DND-41 (cell line): Measurements from ENCODE around the gene PPM1M.

ENCODE experiments used
- CTCF ChIP-seq: IDR thresholded peaks from 2 replicates; pipeline ENCODE4 v1.5.1; 2012; ENCODE audit warnings: borderline replicate concordance, low read length, moderate library complexity, mild to moderate bottlenecking; ENCODE audit not compliant: poor library complexity, severe bottlenecking; ENCODE audit errors: extremely low read depth
- EZH2 ChIP-seq: IDR thresholded peaks from 3 replicates; pipeline ENCODE4 v1.6.1; 2012; ENCODE audit warnings: borderline replicate concordance, low read depth, mild to moderate bottlenecking, moderate library complexity, low read length, inconsistent platforms; ENCODE audit not compliant: severe bottlenecking

DNA sequence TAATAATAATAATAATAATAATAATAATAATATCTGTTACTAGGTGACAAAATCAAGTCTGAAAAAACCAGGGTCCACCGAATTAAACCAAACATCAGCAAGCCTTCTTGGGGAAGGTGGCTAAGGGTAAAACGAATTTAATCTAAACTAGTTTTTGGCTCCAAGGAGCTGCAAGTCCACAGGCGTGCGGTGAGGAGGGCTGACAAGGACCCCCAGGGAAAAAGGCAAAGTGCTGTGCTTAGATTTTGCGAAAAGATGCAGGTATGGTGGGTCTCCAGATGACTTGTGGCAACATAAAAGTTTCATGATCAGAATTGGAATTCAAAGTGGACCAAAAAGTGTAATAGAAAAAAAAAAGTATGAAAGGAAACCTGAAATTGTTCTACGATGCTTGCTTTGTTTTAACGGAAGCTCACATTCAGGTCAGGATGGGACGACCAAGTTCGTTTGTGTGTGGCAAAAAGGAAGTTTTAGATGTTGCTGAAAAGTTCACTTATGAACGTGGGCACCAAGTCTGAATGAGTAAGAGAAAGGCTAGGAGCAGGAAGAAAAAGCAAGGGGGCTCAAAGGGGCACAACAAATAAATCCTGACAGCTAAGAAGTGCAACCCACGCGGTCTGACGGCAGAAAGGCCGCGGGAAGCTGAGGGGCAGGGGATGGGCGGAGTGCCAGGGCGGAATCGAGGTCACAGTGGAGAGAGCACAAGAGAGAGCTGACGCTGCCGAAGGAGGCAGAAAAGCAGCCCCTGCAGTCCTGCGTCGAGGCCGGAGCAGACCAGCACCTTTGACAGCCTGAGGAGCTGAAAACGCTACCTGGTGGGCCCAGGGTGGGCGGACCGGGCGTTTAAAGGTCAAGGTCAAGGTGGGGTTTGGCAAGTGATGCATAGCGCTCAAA, 31.8 kb downstream of the PPM1M start:
- TF ChIP-seq CTCF (no peak), EZH2 (no peak)
